Renal cortex interstitium (tissue), 11 donors: ENCODE results near the gene SYNJ2. TPM values are rescaled to one million over a fixed set of nuclear protein-coding genes. Genes with fewer than 3 reads are reported as not detected.

Experiments used
- DNase-seq, 11 donors: peaks; one replicate each; pipeline ENCODE4 v3.0.0-alpha.2; 2013; ENCODE audit warnings: low read depth in 9 of 11, low spot score in 4 of 11; ENCODE audit errors: extremely low read depth in 1 of 11
- polyA plus RNA-seq, 3 donors: library from polyadenylated mRNA; unstranded; fragments of 120-200 nt; gene quantifications; one replicate each; pipeline ENCODE4 v1.2.1, GENCODE V29; 2013; ENCODE audit not compliant: insufficient read length in 3 of 3

The SYNJ2 gene
- polyA plus RNA-seq, 3 donors: 11.0 to 11.5 (median 11.4) TPM

GRCh38 chr6:158032354-158032733 lies 50.7 kb downstream of the SYNJ2 start:
- DNase-seq: no peak

GRCh38 chr6:158033077-158033750 lies 51.6 kb downstream of the SYNJ2 start:
- DNase-seq: no peak

GRCh38 chr6:158033751-158034702 lies 52.4 kb downstream of the SYNJ2 start:
- DNase-seq: no peak

GRCh38 chr6:158036261-158036660 lies 54.6 kb downstream of the SYNJ2 start:
- DNase-seq: no peak

GRCh38 chr6:158037021-158037420 lies 55.4 kb downstream of the SYNJ2 start:
- no peak for DNase-seq

GRCh38 chr6:158037771-158038170 lies 56.1 kb downstream of the SYNJ2 start:
- no peak for DNase-seq

GRCh38 chr6:158038291-158039177 lies 56.9 kb downstream of the SYNJ2 start:
- no peak for DNase-seq

- no peak for DNase-seq
Observed at GRCh38 chr6:158039178-158039557, 57.5 kb downstream of the SYNJ2 start.

GRCh38 chr6:158039571-158040050 lies 57.9 kb downstream of the SYNJ2 start:
- no peak for DNase-seq

- DNase-seq: no peak
Observed at GRCh38 chr6:158040051-158040803, 58.6 kb downstream of the SYNJ2 start.

- DNase-seq: no peak
Observed at GRCh38 chr6:158040804-158041347, 59.2 kb downstream of the SYNJ2 start.

- no peak for DNase-seq
Observed at GRCh38 chr6:158041370-158041769, 59.7 kb downstream of the SYNJ2 start.

GRCh38 chr6:158041788-158042187 lies 60.1 kb downstream of the SYNJ2 start:
- no peak for DNase-seq

GRCh38 chr6:158042245-158042798 lies 60.7 kb downstream of the SYNJ2 start:
- DNase-seq: no peak

GRCh38 chr6:158043008-158043407 lies 61.3 kb downstream of the SYNJ2 start:
- DNase-seq: no peak

- DNase-seq: no peak
Observed at GRCh38 chr6:158043586-158044524, 62.2 kb downstream of the SYNJ2 start.

GRCh38 chr6:158044525-158044888 lies 62.8 kb downstream of the SYNJ2 start:
- DNase-seq: no peak
